Astrocyte of the cerebellum (primary cell): ENCODE results near the gene CABCOCO1.

Source experiments
- DNase-seq: peaks from one replicate; pipeline ENCODE4 v3.0.0-alpha.2; 2011; ENCODE audit warnings: low read depth
- H3K4me3 ChIP-seq: 2 replicates; pipeline ENCODE4 v1.5.1; 2011; ENCODE audit warnings: mild to moderate bottlenecking, low read depth, low read length, moderate library complexity
- in situ Hi-C: cut with HindIII; loops from 2 replicates; pipeline ENCODE4 v1.10.0; 2017; ENCODE audit warnings: low sequenced_read_pairs
- TF ChIP-seq, protein P1 (sequence below): IDR thresholded peaks from 2 replicates; pipeline ENCODE4 v1.5.1; 2012; ENCODE audit warnings: low read length, low read depth, moderate library complexity, mild to moderate bottlenecking; ENCODE audit errors: missing control alignments

The CABCOCO1 gene, protein sequence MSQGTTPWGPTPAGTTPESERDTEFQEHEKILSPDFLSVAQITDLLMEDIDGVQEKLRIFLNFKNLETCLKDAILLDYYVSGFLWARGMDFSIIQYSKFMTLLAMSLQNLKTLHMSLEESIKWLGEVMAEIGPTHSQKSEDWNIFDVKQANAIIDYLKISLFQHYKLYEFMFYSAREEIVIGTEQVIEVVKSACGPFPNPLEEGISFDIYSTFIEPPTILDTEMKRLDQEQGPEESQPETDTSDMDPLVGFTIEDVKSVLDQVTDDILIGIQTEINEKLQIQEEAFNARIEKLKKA

DNA sequence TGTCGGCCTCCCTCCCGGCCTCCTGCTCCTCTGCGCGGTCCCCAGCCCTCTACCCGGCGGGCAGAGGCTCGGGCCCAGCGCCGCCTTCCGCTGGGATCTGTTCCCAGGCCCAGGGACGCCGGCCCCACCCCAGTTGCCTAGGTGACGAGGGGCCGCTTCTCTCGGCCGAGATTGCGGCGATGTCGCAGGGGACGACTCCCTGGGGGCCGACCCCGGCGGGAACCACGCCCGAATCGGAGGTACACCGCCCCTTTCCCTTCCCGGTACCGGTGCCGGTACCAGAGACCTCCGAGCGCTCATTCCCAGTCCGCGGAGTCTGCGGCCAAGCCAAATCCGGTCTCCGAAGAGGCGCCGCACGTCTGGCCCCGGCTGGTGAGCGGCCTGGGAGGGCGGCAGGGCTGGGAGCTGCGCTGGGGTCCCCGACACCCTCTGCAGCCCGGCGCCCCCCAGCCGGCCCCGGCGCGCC, at the start of gene CABCOCO1:
CABCOCO1 (plus strand) TSS at position 136 of the 466 bp plus-strand sequence; CDS start at position 180, 44 bp downstream.
- TF ChIP-seq, protein P1, sequence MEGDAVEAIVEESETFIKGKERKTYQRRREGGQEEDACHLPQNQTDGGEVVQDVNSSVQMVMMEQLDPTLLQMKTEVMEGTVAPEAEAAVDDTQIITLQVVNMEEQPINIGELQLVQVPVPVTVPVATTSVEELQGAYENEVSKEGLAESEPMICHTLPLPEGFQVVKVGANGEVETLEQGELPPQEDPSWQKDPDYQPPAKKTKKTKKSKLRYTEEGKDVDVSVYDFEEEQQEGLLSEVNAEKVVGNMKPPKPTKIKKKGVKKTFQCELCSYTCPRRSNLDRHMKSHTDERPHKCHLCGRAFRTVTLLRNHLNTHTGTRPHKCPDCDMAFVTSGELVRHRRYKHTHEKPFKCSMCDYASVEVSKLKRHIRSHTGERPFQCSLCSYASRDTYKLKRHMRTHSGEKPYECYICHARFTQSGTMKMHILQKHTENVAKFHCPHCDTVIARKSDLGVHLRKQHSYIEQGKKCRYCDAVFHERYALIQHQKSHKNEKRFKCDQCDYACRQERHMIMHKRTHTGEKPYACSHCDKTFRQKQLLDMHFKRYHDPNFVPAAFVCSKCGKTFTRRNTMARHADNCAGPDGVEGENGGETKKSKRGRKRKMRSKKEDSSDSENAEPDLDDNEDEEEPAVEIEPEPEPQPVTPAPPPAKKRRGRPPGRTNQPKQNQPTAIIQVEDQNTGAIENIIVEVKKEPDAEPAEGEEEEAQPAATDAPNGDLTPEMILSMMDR = peak; percentile 28
- peak within 1 kb of the TSS; percentile 71 for H3K4me3 ChIP-seq
- DNase-seq = no peak
- in situ Hi-C loops = no loop called here

DNA sequence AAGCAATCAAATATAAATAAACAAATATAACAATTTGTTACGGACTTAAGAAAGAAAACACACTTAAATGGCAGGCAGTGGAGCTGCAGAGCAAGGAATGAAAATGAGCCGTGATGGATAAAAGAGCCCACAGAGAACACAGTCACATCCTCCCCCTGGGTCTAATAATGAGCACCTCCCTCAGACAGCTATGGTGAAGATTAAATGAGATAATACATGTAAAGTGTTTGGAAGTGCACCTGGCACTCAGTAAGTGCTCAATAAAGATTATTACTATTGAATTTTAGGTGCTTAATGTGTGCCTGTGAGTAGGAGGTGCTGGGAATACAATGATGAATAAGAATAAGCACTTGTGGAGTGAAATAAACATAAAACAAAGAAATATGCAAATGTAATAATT, 49.1 kb upstream of the CABCOCO1 start:
- no peak for DNase-seq
- H3K4me3 ChIP-seq = no peak overlapping the region
- in situ Hi-C loops = no loop called here
- TF ChIP-seq, protein P1 = no peak

DNA sequence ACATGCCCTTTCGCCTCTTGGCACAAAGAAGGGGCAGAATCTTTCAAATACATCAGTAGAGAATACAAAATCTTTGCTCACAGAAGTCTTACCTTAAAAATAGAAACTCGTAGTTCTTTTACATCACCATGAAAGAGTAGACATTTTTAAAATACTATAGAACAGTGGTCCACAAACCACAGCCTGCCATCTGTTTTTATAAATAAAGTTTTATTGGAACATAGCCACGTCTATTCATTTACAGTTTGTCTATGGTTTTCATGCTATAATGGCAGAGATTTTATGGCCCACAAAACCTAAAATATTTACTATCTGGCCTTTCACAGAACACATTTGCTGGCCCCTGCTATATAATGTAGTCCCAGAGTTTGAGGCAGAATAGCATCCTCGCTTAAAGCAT, 46.1 kb upstream of the CABCOCO1 start:
- no peak overlapping the region for H3K4me3 ChIP-seq
- in situ Hi-C loops = no loop called here
- TF ChIP-seq, protein P1 = no peak
- no peak for DNase-seq

DNA sequence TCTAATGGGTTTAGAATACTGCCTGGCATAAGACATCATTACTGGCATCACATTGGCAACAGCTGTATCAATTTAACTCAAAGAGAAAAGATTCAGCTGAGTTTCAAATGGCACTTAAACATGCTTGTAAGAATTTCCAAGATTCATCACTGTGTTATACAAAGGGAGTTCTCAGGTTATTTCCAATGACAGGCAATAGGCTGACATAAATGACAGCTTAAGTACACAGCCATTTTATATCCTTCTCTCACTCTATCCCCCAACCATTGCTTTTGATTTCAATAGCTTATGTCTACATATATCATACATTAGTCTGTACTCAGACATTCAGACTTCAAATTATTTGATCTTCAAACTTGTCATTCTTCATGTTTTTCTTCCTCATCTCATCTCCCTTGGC, 45.5 kb upstream of the CABCOCO1 start:
- in situ Hi-C loops = no loop called here
- DNase-seq = no peak
- TF ChIP-seq, protein P1 = no peak
- no peak overlapping the region for H3K4me3 ChIP-seq

DNA sequence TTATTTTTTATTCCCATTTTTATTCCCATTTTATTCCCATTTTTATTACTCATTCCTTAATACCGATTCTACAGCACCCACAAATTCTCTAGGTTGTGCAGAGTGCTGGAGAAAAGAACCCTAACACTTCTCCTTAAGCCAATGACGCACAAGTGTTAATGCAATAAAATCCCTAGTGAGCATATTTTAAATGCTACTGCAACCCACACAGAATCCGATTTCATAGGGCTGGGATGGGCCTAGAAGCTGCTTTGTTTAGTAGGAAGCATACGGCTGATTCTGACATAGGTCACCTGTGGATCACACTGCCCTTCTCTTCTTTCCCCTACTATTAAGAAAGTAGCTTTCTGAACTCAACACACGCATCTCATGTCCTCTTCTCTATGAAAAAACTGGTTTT, 45.1 kb upstream of the CABCOCO1 start:
- TF ChIP-seq, protein P1 = no peak
- in situ Hi-C loops = no loop called here
- H3K4me3 ChIP-seq = no peak overlapping the region
- no peak for DNase-seq

DNA sequence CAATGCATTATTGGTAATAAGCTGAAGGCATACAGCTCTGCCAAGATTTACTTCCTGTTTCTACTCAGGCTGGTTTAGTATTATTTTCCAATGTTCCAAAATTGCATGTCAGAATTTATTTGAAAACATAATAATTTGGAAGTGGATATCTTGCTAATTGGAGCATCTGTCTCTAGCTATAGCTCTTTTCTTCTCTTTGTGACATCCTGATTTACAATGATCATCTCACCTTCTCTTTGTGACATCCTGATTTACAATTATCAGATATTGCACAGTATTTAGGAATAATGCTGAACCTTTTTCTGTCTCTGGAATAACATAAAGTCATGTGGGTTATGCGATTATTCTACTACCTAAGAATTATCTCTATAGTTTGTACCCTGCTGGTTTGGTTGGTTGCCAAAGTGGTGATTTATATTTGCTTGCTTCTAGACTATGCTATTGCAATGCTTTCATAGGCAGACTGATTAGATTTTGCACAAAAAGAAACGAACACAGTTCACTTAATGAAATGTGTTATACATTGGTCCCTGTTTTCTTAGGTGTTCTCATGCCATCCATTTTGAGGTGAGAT, 44.3 kb upstream of the CABCOCO1 start:
- TF ChIP-seq, protein P1 = no peak
- in situ Hi-C loops = no loop called here
- DNase-seq = no peak
- no peak overlapping the region for H3K4me3 ChIP-seq
